GM12878 (cell line): ENCODE results near the gene SAPCD2. TPM values are rescaled to one million over a fixed set of nuclear protein-coding genes. Genes with fewer than 3 reads are reported as not detected.

Experiments used
- ATAC-seq: fragments of 200-7000 bp; cut with Tn5 transposase; 3 replicates; pipeline ENCODE4 v1.9.1; 2020; ENCODE audit warnings: mild to moderate bottlenecking, moderate library complexity
- BruUV-seq: library from RNA; stranded (reverse); fragments of 400-500 nt; replicated peaks from 2 replicates; lab custom pipeline; 2021; lab: Mats Ljungman, UMichigan
- CTCF ChIA-PET: fragments of 300-600 bp; sonication (Branson Sonifier 250); formaldehyde crosslinking; extraction: SDS; loops from one replicate; lab custom pipeline; 2021; ENCODE audit warnings: inconsistent platforms; lab: Yijun Ruan, JAX
- POLR2A ChIA-PET: fragments of 350-600 bp; formaldehyde crosslinking; extraction: SDS; loops from one replicate; lab custom pipeline; 2021; ENCODE audit warnings: inconsistent platforms; lab: Charles Lee
- RAD21 ChIA-PET: fragments of 300-600 bp; sonication (Branson Sonifier 250); formaldehyde crosslinking; loops from one replicate; lab custom pipeline; 2023; ENCODE audit warnings: antibody characterized with exemption; ENCODE audit not compliant: unreplicated experiment; lab: Charles Lee
- SMC1A ChIA-PET: fragments of 300-600 bp; sonication (Branson Sonifier 250); formaldehyde crosslinking; loops from one replicate; lab custom pipeline; 2023; ENCODE audit not compliant: unreplicated experiment, uncharacterized antibody; lab: Charles Lee
- DNase-seq: peaks from one replicate; pipeline ENCODE4 v3.0.0-alpha.2; 2011; ENCODE audit warnings: low read depth, low spot score
- FAIRE-seq: peaks from 3 replicates; lab custom pipeline; 2011; peaks lifted over from hg19 to GRCh38; lab: Jason Lieb, UNC
- H2AFZ ChIP-seq: 2 replicates; pipeline ENCODE4 v1.6.0; 2011; ENCODE audit warnings: low read depth, low read length, control low read depth; ENCODE audit not compliant: control insufficient read depth
- H3K27ac ChIP-seq: 2 replicates; pipeline ENCODE4 v1.5.1; 2011; ENCODE audit warnings: control low read depth; ENCODE audit not compliant: control insufficient read depth, insufficient read depth
- H3K27me3 ChIP-seq, 2 experiments: replicated peaks in 1 of 2; 2 replicates each; pipeline versions ENCODE4 v1.6.0 to v1.6.1; 2011; ENCODE audit warnings: low read length in 1 of 2; ENCODE audit not compliant: control insufficient read depth in 2 of 2, insufficient read depth in 2 of 2
- H3K36me3 ChIP-seq, 2 experiments: 2 replicates each; pipeline ENCODE4 v1.5.1; 2011; ENCODE audit warnings: low read length in 1 of 2; ENCODE audit not compliant: control insufficient read depth in 2 of 2, insufficient read depth in 2 of 2
- H3K4me1 ChIP-seq: 2 replicates; pipeline ENCODE4 v1.6.1; 2011; ENCODE audit warnings: mild to moderate bottlenecking, low read length, moderate library complexity, mixed read lengths; ENCODE audit not compliant: control insufficient read depth, insufficient read depth
- H3K4me2 ChIP-seq: 2 replicates; pipeline ENCODE4 v1.6.0; 2011; ENCODE audit warnings: control low read depth; ENCODE audit not compliant: control insufficient read depth, insufficient read depth
- H3K4me3 ChIP-seq: fragments of 200-600 bp; sonication (generic); 2 replicates; pipeline ENCODE4 v1.5.1; 2016
- H3K79me2 ChIP-seq: 2 replicates; pipeline ENCODE4 v1.6.0; 2011; ENCODE audit warnings: low read length; ENCODE audit not compliant: control insufficient read depth, insufficient read depth
- H3K9ac ChIP-seq: 2 replicates; pipeline ENCODE4 v1.8.0; 2011; ENCODE audit warnings: low read length, control low read depth, mixed read lengths; ENCODE audit not compliant: control insufficient read depth, insufficient read depth
- H3K9me3 ChIP-seq: replicated peaks from 3 replicates; pipeline ENCODE4 v1.5.1; 2011; ENCODE audit warnings: mild to moderate bottlenecking, low read length; ENCODE audit not compliant: control insufficient read depth, insufficient read depth
- H4K20me1 ChIP-seq: 2 replicates; pipeline ENCODE4 v1.6.0; 2011; ENCODE audit not compliant: control insufficient read depth, insufficient read depth
- BCL11A ChIP-seq: IDR thresholded peaks from 2 replicates; pipeline ENCODE4 v1.6.1; 2011; ENCODE audit warnings: low read depth, low read length
- CHD4 ChIP-seq: fragments of 200-600 bp; sonication (generic); IDR thresholded peaks from 2 replicates; pipeline ENCODE4 v1.6.1; 2016; ENCODE audit warnings: mild to moderate bottlenecking
- E4F1 ChIP-seq: fragments of 450-650 bp; IDR thresholded peaks from 2 replicates; pipeline ENCODE4 v1.6.1; 2018; ENCODE audit warnings: borderline replicate concordance, mild to moderate bottlenecking; ENCODE audit not compliant: partially characterized antibody
- ELK1 ChIP-seq: IDR thresholded peaks from 2 replicates; pipeline ENCODE4 v1.6.1; 2012; ENCODE audit warnings: low read depth, low read length, improper control_type of control experiment
- FOS ChIP-seq: IDR thresholded peaks from 3 replicates; pipeline ENCODE4 v1.6.1; 2011; ENCODE audit warnings: borderline replicate concordance; ENCODE audit not compliant: insufficient read length; ENCODE audit errors: extremely low read depth
- FOXM1 ChIP-seq: IDR thresholded peaks from 2 replicates; pipeline ENCODE4 v1.6.1; 2012; ENCODE audit warnings: low read depth, mild to moderate bottlenecking, inconsistent platforms, low read length, moderate library complexity
- IRF3 ChIP-seq: fragments of 450-650 bp; IDR thresholded peaks from 2 replicates; pipeline ENCODE4 v1.6.1; 2014; ENCODE audit warnings: mild to moderate bottlenecking
- MEF2B ChIP-seq: fragments of 450-650 bp; IDR thresholded peaks from 2 replicates; pipeline ENCODE4 v1.6.1; 2018; ENCODE audit warnings: mild to moderate bottlenecking, moderate library complexity; ENCODE audit not compliant: partially characterized antibody, poor library complexity, severe bottlenecking
- RAD21 ChIP-seq: IDR thresholded peaks from 2 replicates; pipeline ENCODE4 v1.6.1; 2011; ENCODE audit warnings: mild to moderate bottlenecking, low read depth, low read length, moderate library complexity; ENCODE audit not compliant: insufficient read depth
- SP1 ChIP-seq: IDR thresholded peaks from one replicate; pipeline ENCODE4 v1.6.1; 2011; ENCODE audit warnings: low read depth, low read length
- YBX1 ChIP-seq: fragments of 450-650 bp; IDR thresholded peaks from 2 replicates; pipeline ENCODE4 v1.6.1; 2016; ENCODE audit warnings: antibody characterized with exemption
- ZNF274 ChIP-seq: IDR thresholded peaks from one replicate; pipeline ENCODE4 v1.8.0; 2011; ENCODE audit not compliant: insufficient read length, insufficient read depth
- WGBS: methylation state at CpG from one replicate; pipeline ENCODE4 v1.1.6; 2016; ENCODE audit warnings: low lambda C conversion rate; ENCODE audit not compliant: insufficient replicate concordance, insufficient coverage; ENCODE audit errors: missing lambda C conversion rate; 5-methylcytosine and 5-hydroxymethylcytosine counted together
- in situ Hi-C: fragments of 300-500 bp; cut with MboI; formaldehyde crosslinking; loops from 9 replicates; pipeline ENCODE4 v1.14.3; 2018; ENCODE audit warnings: mixed read lengths
- intact Hi-C: fragments of 100-400 bp; cut with micrococcal nuclease; formaldehyde crosslinking; loops from one replicate; pipeline ENCODE4 v1.14.2; 2022; ENCODE audit not compliant: unreplicated experiment
- polyA plus RNA-seq, 11 experiments: library from polyadenylated mRNA; depleted of rRNA in 4 of 11; unstranded in 6 of 11; stranded (reverse) in 5 of 11; fragments of >200 nt; fragmentation: Nextera tagmentation in 4 of 11; fragmentation: Illumina TruSeq in 1 of 11; extraction: Ambion mirVana in 4 of 11; extraction: Trizol in 1 of 11; gene quantifications; 1 replicate in 1 of 11; 2 replicates in 10 of 11; pipeline versions ENCODE4 v1.2.1 to v1.2.3, GENCODE V29; 2011 to 2016; ENCODE audit warnings: inconsistent platforms in 2 of 11, missing spikeins in 2 of 11, low read depth in 1 of 11
- total RNA-seq, 4 experiments: library from RNA; depleted of rRNA in 3 of 4; stranded (reverse); fragments of >200 nt in 3 of 4; fragmentation: Illumina TruSeq in 1 of 4; extraction: Trizol in 1 of 4; gene quantifications; 2 replicates each; pipeline versions ENCODE4 v1.2.1 to v1.2.3, GENCODE V29; 2013 to 2021
- TF ChIP-seq, protein P1 (sequence below): fragments of 450-650 bp; IDR thresholded peaks from 2 replicates; pipeline ENCODE4 v1.6.1; 2017; ENCODE audit warnings: mild to moderate bottlenecking
- TF ChIP-seq, protein P2 (sequence below): fragments of 450-650 bp; IDR thresholded peaks from 2 replicates; pipeline ENCODE4 v1.6.1; 2016; ENCODE audit warnings: mild to moderate bottlenecking

SAPCD2 gene
- total and polyA plus RNA-seq, 10 of the 15 experiments (the other 5 are each of a cell fraction or from before 2014, with no cell fraction given): 1.6 to 35.2 (median 7.2) TPM

DNA sequence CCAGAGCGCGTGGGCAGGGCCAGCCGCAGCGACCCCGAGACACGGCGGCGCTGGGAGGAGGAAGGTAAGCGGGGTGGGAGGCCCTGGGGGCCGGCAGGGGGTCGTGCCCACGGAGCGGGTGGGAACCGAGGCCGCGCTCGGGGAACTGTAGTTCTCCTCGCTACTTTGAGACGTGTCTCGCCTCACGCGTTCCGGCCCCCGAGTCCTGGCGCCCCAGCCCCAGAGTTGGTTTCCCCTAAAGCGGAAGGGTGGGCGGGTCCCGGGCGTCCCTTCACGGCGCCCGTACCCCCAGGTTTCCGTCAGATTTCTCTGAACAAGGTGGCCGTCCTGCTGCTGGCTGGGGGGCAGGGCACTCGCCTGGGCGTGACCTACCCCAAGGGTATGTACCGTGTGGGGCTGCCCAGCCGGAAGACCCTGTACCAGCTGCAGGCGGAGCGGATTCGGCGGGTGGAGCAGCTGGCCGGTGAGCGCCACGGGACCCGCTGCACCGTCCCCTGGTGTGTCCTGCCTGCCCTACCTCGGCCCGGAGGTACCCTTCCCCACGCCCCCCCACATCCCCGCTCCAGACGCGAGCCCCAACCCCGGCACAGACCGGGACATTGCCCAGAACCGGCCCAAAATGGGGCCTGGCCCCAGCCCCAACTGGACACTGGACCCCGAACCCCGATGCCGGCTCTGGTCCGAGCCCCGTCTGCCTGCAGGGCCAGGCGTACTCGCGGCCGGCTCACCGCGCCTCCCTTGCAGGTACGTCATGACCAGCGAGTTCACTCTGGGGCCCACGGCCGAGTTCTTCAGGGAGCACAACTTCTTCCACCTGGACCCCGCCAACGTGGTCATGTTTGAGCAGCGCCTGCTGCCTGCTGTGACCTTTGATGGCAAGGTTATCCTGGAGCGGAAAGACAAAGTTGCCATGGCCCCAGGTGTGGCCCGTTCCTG lies 7.7 kb upstream of the SAPCD2 start:
- ChIA-PET CTCF (no interaction called here), SMC1A (interaction anchor here (1.1 to 2.1 kb wide), 2 partner anchors 9 to 10 kb away, joined by 3 to 11 read pairs; partner anchors contain the start of gene MAN1B1), POLR2A (interaction anchor here (0.5 to 1.8 kb wide), 6 partner anchors 8 to 377 kb away, joined by 3 to 11 read pairs (median 5); partner anchors contain the start of genes MAN1B1 and TUBB4B), RAD21 (interaction anchor here (0.6 to 1.6 kb wide), 4 partner anchors 9 to 31 kb away, joined by 3 to 9 read pairs (median 6); partner anchors contain the start of gene MAN1B1)
- no peaks in the 10 kb centered on the region for H3K9me3 ChIP-seq
- peak overlapping the region; percentile 66 for H3K4me3 ChIP-seq
- no peak for FAIRE-seq
- no peaks in the 10 kb centered on the region; the same call in 1 of the 2 replicates for H4K20me1 ChIP-seq
- 33% methylated on average over 43 of the region's 76 CpGs for WGBS
- H3K79me2 ChIP-seq: peaks cover 8% of the 10 kb centered on the region
- intact Hi-C loops: no loop called here
- peak; percentile 53 for ATAC-seq
- no peak for DNase-seq
- 0 out of 2 replicates have a peak overlapping the region, but pooled peaks have one; percentile 22 for H3K27ac ChIP-seq
- H2AFZ ChIP-seq: peak overlapping the region; percentile 11
- in situ Hi-C loops: no loop called here
- TSS peak; percentile 59 for BruUV-seq
- H3K4me2 ChIP-seq: peak overlapping the region; percentile 72
- peaks cover 23% of the 10 kb centered on the region for H3K4me1 ChIP-seq
- H3K27me3 ChIP-seq: no peaks in the 10 kb centered on the region
- peaks cover 0 to 5% of the 10 kb centered on the region in 2 experiments; a peak in 3 of 4 replicates for H3K36me3 ChIP-seq
- peak overlapping the region; percentile 68 for H3K9ac ChIP-seq
- TF ChIP-seq CHD4 (no peak), MEF2B (no peak), BCL11A (no peak), E4F1 (no peak), FOS (no peak), ELK1 (no peak), RAD21 (no peak), SP1 (peak; percentile 26), YBX1 (no peak), IRF3 (no peak), FOXM1 (no peak), ZNF274 (no peak)
- TF ChIP-seq, protein P1, sequence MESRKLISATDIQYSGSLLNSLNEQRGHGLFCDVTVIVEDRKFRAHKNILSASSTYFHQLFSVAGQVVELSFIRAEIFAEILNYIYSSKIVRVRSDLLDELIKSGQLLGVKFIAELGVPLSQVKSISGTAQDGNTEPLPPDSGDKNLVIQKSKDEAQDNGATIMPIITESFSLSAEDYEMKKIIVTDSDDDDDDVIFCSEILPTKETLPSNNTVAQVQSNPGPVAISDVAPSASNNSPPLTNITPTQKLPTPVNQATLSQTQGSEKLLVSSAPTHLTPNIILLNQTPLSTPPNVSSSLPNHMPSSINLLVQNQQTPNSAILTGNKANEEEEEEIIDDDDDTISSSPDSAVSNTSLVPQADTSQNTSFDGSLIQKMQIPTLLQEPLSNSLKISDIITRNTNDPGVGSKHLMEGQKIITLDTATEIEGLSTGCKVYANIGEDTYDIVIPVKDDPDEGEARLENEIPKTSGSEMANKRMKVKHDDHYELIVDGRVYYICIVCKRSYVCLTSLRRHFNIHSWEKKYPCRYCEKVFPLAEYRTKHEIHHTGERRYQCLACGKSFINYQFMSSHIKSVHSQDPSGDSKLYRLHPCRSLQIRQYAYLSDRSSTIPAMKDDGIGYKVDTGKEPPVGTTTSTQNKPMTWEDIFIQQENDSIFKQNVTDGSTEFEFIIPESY: no peak
- TF ChIP-seq, protein P2, sequence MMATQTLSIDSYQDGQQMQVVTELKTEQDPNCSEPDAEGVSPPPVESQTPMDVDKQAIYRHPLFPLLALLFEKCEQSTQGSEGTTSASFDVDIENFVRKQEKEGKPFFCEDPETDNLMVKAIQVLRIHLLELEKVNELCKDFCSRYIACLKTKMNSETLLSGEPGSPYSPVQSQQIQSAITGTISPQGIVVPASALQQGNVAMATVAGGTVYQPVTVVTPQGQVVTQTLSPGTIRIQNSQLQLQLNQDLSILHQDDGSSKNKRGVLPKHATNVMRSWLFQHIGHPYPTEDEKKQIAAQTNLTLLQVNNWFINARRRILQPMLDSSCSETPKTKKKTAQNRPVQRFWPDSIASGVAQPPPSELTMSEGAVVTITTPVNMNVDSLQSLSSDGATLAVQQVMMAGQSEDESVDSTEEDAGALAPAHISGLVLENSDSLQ: no peak
